Prostate gland (tissue), 2 donors: ENCODE data around the gene SLC25A42.

Experiments used
- POLR2AphosphoS5 ChIP-seq: sonication (generic); formaldehyde crosslinking; IDR thresholded peaks from one replicate; pipeline ENCODE4 v1.6.1; 2017; ENCODE audit warnings: antibody characterized with exemption
- TF ChIP-seq, protein P1 (sequence below), 4 experiments: fragments of 200-600 bp in 2 of 4; fragments of 450-650 bp in 2 of 4; sonication (generic) in 2 of 4; IDR thresholded peaks; 1 replicate in 3 of 4; 2 replicates in 1 of 4; pipeline ENCODE4 v1.5.1; 2016 to 2019; ENCODE audit warnings: antibody characterized with exemption in 4 of 4, mild to moderate bottlenecking in 2 of 4, moderate library complexity in 2 of 4

GRCh38 chr19:19139876-19140229 is 76.1 kb downstream of the SLC25A42 start:
- TF ChIP-seq, protein P1, sequence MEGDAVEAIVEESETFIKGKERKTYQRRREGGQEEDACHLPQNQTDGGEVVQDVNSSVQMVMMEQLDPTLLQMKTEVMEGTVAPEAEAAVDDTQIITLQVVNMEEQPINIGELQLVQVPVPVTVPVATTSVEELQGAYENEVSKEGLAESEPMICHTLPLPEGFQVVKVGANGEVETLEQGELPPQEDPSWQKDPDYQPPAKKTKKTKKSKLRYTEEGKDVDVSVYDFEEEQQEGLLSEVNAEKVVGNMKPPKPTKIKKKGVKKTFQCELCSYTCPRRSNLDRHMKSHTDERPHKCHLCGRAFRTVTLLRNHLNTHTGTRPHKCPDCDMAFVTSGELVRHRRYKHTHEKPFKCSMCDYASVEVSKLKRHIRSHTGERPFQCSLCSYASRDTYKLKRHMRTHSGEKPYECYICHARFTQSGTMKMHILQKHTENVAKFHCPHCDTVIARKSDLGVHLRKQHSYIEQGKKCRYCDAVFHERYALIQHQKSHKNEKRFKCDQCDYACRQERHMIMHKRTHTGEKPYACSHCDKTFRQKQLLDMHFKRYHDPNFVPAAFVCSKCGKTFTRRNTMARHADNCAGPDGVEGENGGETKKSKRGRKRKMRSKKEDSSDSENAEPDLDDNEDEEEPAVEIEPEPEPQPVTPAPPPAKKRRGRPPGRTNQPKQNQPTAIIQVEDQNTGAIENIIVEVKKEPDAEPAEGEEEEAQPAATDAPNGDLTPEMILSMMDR (IDR thresholded peaks at IDR 0.05), result no peak
- no peak for TF ChIP-seq POLR2AphosphoS5
